ENCODE measurements around the gene SGPP2.
"Not testable (repeated sequence)": the region's sequence is repeated elsewhere in the genome, so short reads cannot be mapped to it uniquely, and the experiment has no call there.

SGPP2 gene

GRCh38 chr2:222577341-222577740 lies 153.0 kb downstream of the SGPP2 start:
- Mint-ChIP-seq H3K4me1 (ENCODE audit: low read depth) (peaks cover 7% of the 10 kb centered on the region), H3K4me3 (no peak overlapping the region), H3K27ac (no peak overlapping the region), H3K9me3 (no peaks in the 10 kb centered on the region), H3K27me3 (ENCODE audit: low read depth) (no peaks in the 10 kb centered on the region), H3K36me3 (ENCODE audit: low read depth) (peaks cover 6% of the 10 kb centered on the region)
- no peak for DNase-seq (ENCODE audit: low spot score)

- no peak overlapping the region for H3K27ac Mint-ChIP-seq
- H3K4me1 Mint-ChIP-seq (ENCODE audit: low read depth) = no peaks in the 10 kb centered on the region
- DNase-seq (ENCODE audit: low spot score) = no peak
- no peak overlapping the region for H3K4me3 Mint-ChIP-seq
- H3K9me3 Mint-ChIP-seq = no peaks in the 10 kb centered on the region
- H3K36me3 Mint-ChIP-seq (ENCODE audit: low read depth) = peaks cover 21% of the 10 kb centered on the region
- H3K27me3 Mint-ChIP-seq (ENCODE audit: low read depth) = no peaks in the 10 kb centered on the region
Measured at GRCh38 chr2:222582928-222583327, 158.6 kb downstream of the SGPP2 start.

- H3K9me3 Mint-ChIP-seq; H3K4me1 Mint-ChIP-seq (ENCODE audit: low read depth); DNase-seq (ENCODE audit: low spot score); H3K4me3 Mint-ChIP-seq; H3K27me3 Mint-ChIP-seq (ENCODE audit: low read depth); H3K27ac Mint-ChIP-seq: not testable (repeated sequence)
- peaks cover 35% of the 10 kb centered on the region for H3K36me3 Mint-ChIP-seq (ENCODE audit: low read depth)
Measured at GRCh38 chr2:222584589-222584988, 160.2 kb downstream of the SGPP2 start.

- H3K27me3 Mint-ChIP-seq (ENCODE audit: low read depth) = no peaks in the 10 kb centered on the region
- H3K36me3 Mint-ChIP-seq (ENCODE audit: low read depth) = peaks cover 64% of the 10 kb centered on the region
- H3K4me3 Mint-ChIP-seq = no peak overlapping the region
- H3K9me3 Mint-ChIP-seq = no peaks in the 10 kb centered on the region
- DNase-seq (ENCODE audit: low spot score) = no peak
- no peaks in the 10 kb centered on the region for H3K4me1 Mint-ChIP-seq (ENCODE audit: low read depth)
- no peak overlapping the region for H3K27ac Mint-ChIP-seq
Measured at GRCh38 chr2:222591661-222592060, 167.3 kb downstream of the SGPP2 start.

GRCh38 chr2:222592176-222592575 lies 167.8 kb downstream of the SGPP2 start:
- Mint-ChIP-seq H3K9me3 (no peaks in the 10 kb centered on the region), H3K4me1 (ENCODE audit: low read depth) (no peaks in the 10 kb centered on the region), H3K27ac (no peak overlapping the region), H3K4me3 (no peak overlapping the region), H3K27me3 (ENCODE audit: low read depth) (no peaks in the 10 kb centered on the region), H3K36me3 (ENCODE audit: low read depth) (peaks cover 62% of the 10 kb centered on the region)
- DNase-seq (ENCODE audit: low spot score) = no peak

- no peaks in the 10 kb centered on the region for H3K9me3 Mint-ChIP-seq
- no peaks in the 10 kb centered on the region for H3K4me1 Mint-ChIP-seq (ENCODE audit: low read depth)
- H3K27ac Mint-ChIP-seq = no peak overlapping the region
- H3K4me3 Mint-ChIP-seq = no peak overlapping the region
- H3K36me3 Mint-ChIP-seq (ENCODE audit: low read depth) = peaks cover 53% of the 10 kb centered on the region
- no peak for DNase-seq (ENCODE audit: low spot score)
- no peaks in the 10 kb centered on the region for H3K27me3 Mint-ChIP-seq (ENCODE audit: low read depth)
Measured at GRCh38 chr2:222594679-222595078, 170.3 kb downstream of the SGPP2 start.

- no peak overlapping the region for H3K4me3 Mint-ChIP-seq
- no peak for DNase-seq (ENCODE audit: low spot score)
- H3K27me3 Mint-ChIP-seq (ENCODE audit: low read depth) = no peaks in the 10 kb centered on the region
- H3K36me3 Mint-ChIP-seq (ENCODE audit: low read depth) = peaks cover 47% of the 10 kb centered on the region
- no peaks in the 10 kb centered on the region for H3K4me1 Mint-ChIP-seq (ENCODE audit: low read depth)
- no peaks in the 10 kb centered on the region for H3K9me3 Mint-ChIP-seq
- no peak overlapping the region for H3K27ac Mint-ChIP-seq
Measured at GRCh38 chr2:222595581-222595980, 171.2 kb downstream of the SGPP2 start.

- Mint-ChIP-seq H3K4me3 (no peak overlapping the region), H3K36me3 (ENCODE audit: low read depth) (peaks cover 32% of the 10 kb centered on the region), H3K27me3 (ENCODE audit: low read depth) (no peaks in the 10 kb centered on the region), H3K27ac (no peak overlapping the region), H3K9me3 (no peaks in the 10 kb centered on the region), H3K4me1 (ENCODE audit: low read depth) (no peaks in the 10 kb centered on the region)
- DNase-seq (ENCODE audit: low spot score) = no peak
Measured at GRCh38 chr2:222598611-222599010, 174.3 kb downstream of the SGPP2 start.

- Mint-ChIP-seq H3K4me3 (no peak overlapping the region), H3K9me3 (no peaks in the 10 kb centered on the region), H3K4me1 (ENCODE audit: low read depth) (peaks cover 3% of the 10 kb centered on the region), H3K27me3 (ENCODE audit: low read depth) (no peaks in the 10 kb centered on the region), H3K36me3 (ENCODE audit: low read depth) (peaks cover 17% of the 10 kb centered on the region), H3K27ac (no peak overlapping the region)
- DNase-seq (ENCODE audit: low spot score) = no peak
Measured at GRCh38 chr2:222603501-222603900, 179.2 kb downstream of the SGPP2 start.

GRCh38 chr2:222604749-222605515 lies 180.6 kb downstream of the SGPP2 start:
- H3K36me3 Mint-ChIP-seq (ENCODE audit: low read depth) = peaks cover 18% of the 10 kb centered on the region
- DNase-seq (ENCODE audit: low spot score) = no peak
- H3K4me3 Mint-ChIP-seq = no peak overlapping the region
- H3K27me3 Mint-ChIP-seq (ENCODE audit: low read depth) = no peaks in the 10 kb centered on the region
- H3K9me3 Mint-ChIP-seq = no peaks in the 10 kb centered on the region
- H3K27ac Mint-ChIP-seq = no peak overlapping the region
- H3K4me1 Mint-ChIP-seq (ENCODE audit: low read depth) = peaks cover 3% of the 10 kb centered on the region

GRCh38 chr2:222606306-222606705 lies 182.0 kb downstream of the SGPP2 start:
- Mint-ChIP-seq H3K9me3 (no peaks in the 10 kb centered on the region), H3K36me3 (ENCODE audit: low read depth) (peaks cover 18% of the 10 kb centered on the region), H3K27me3 (ENCODE audit: low read depth) (no peaks in the 10 kb centered on the region), H3K4me1 (ENCODE audit: low read depth) (peaks cover 3% of the 10 kb centered on the region), H3K4me3 (no peak overlapping the region), H3K27ac (no peak overlapping the region)
- no peak for DNase-seq (ENCODE audit: low spot score)

GRCh38 chr2:222608081-222608480 lies 183.7 kb downstream of the SGPP2 start:
- Mint-ChIP-seq H3K27ac (no peak overlapping the region), H3K27me3 (ENCODE audit: low read depth) (no peaks in the 10 kb centered on the region), H3K4me1 (ENCODE audit: low read depth) (peaks cover 3% of the 10 kb centered on the region), H3K9me3 (no peaks in the 10 kb centered on the region), H3K4me3 (no peak overlapping the region), H3K36me3 (ENCODE audit: low read depth) (peaks cover 24% of the 10 kb centered on the region)
- DNase-seq (ENCODE audit: low spot score) = no peak

- Mint-ChIP-seq H3K4me1 (ENCODE audit: low read depth) (peaks cover 3% of the 10 kb centered on the region), H3K4me3 (no peak overlapping the region), H3K9me3 (no peaks in the 10 kb centered on the region), H3K27me3 (ENCODE audit: low read depth) (no peaks in the 10 kb centered on the region), H3K27ac (no peak overlapping the region), H3K36me3 (ENCODE audit: low read depth) (peaks cover 28% of the 10 kb centered on the region)
- DNase-seq (ENCODE audit: low spot score) = no peak
Measured at GRCh38 chr2:222609381-222609780, 185.0 kb downstream of the SGPP2 start.

Measured in T-helper 2 cell treated with Interferon-gamma antibody and Interleukin-4, amounts not matched to agents 5 μg/mL and 100 μg/mL, for 36 hours (primary cell).